H9 (cell line): Measurements from ENCODE around the gene CENPH. TPM values are rescaled to one million over a fixed set of nuclear protein-coding genes. Genes with fewer than 3 reads are reported as not detected.

Experiments used
- DNase-seq: peaks from one replicate; pipeline ENCODE4 v3.0.0-alpha.2; 2017
- H2AFZ ChIP-seq: one replicate; pipeline ENCODE4 v1.6.1; 2013; ENCODE audit warnings: mild to moderate bottlenecking, low read length, control low read depth, moderate library complexity
- H2AK5ac ChIP-seq: 2 replicates; pipeline ENCODE4 v1.6.1; 2013; ENCODE audit warnings: low read length, control low read depth, mixed read lengths; ENCODE audit not compliant: insufficient read length
- H2BK120ac ChIP-seq: one replicate; pipeline ENCODE4 v1.6.1; 2013; ENCODE audit warnings: low read depth, mild to moderate bottlenecking, low read length, control low read depth, inconsistent platforms; ENCODE audit not compliant: poor library complexity, severe bottlenecking
- H2BK12ac ChIP-seq: 2 replicates; pipeline ENCODE4 v1.6.1; 2013; ENCODE audit warnings: low read length, control low read depth, mixed read lengths, low read depth; ENCODE audit not compliant: insufficient read length
- H2BK15ac ChIP-seq: 2 replicates; pipeline ENCODE4 v1.6.1; 2013; ENCODE audit warnings: low read depth, low read length, control low read depth
- H2BK20ac ChIP-seq: one replicate; pipeline ENCODE4 v1.6.1; 2013; ENCODE audit warnings: low read depth, mild to moderate bottlenecking, low read length, control low read depth, inconsistent platforms; ENCODE audit not compliant: poor library complexity, severe bottlenecking
- H2BK5ac ChIP-seq: 2 replicates; pipeline ENCODE4 v1.6.1; 2013; ENCODE audit warnings: low read length, control low read depth, mixed read lengths; ENCODE audit not compliant: insufficient read length
- H3K14ac ChIP-seq: 2 replicates; pipeline ENCODE4 v1.6.1; 2013; ENCODE audit warnings: low read length, control low read depth; ENCODE audit not compliant: insufficient read depth
- H3K18ac ChIP-seq: 2 replicates; pipeline ENCODE4 v1.6.1; 2013; ENCODE audit warnings: low read depth, mild to moderate bottlenecking, mixed read lengths, low read length, control low read depth; ENCODE audit not compliant: insufficient read length
- H3K23ac ChIP-seq: 2 replicates; pipeline ENCODE4 v1.6.1; 2013; ENCODE audit warnings: low read length, control low read depth, mixed read lengths, low read depth; ENCODE audit not compliant: insufficient read length
- H3K23me2 ChIP-seq: 2 replicates; pipeline ENCODE4 v1.6.1; 2013; ENCODE audit warnings: low read depth, mild to moderate bottlenecking, mixed read lengths, low read length, control low read depth; ENCODE audit not compliant: insufficient read length, poor library complexity, severe bottlenecking
- H3K27ac ChIP-seq: 2 replicates; pipeline ENCODE4 v1.5.1; 2013; ENCODE audit warnings: low read length, control low read depth, mixed read lengths, low read depth; ENCODE audit not compliant: insufficient read length
- H3K27me3 ChIP-seq: 2 replicates; pipeline ENCODE4 v1.6.1; 2013; ENCODE audit warnings: low read length, control low read depth, inconsistent platforms; ENCODE audit not compliant: insufficient read depth
- H3K4ac ChIP-seq: 2 replicates; pipeline ENCODE4 v1.6.1; 2013; ENCODE audit warnings: low read depth, mild to moderate bottlenecking, control low read depth, inconsistent platforms, low read length, moderate library complexity
- H3K4me1 ChIP-seq: 2 replicates; pipeline ENCODE4 v1.6.1; 2013; ENCODE audit warnings: low read length, control low read depth, inconsistent platforms; ENCODE audit not compliant: insufficient read depth
- H3K4me2 ChIP-seq: 2 replicates; pipeline ENCODE4 v1.6.1; 2013; ENCODE audit warnings: low read length, control low read depth, mixed read lengths; ENCODE audit not compliant: insufficient read length, insufficient read depth
- H3K56ac ChIP-seq: 2 replicates; pipeline ENCODE4 v1.6.1; 2013; ENCODE audit warnings: low read depth, mild to moderate bottlenecking, mixed read lengths, low read length, control low read depth; ENCODE audit not compliant: insufficient read length
- H3K79me1 ChIP-seq: 2 replicates; pipeline ENCODE4 v1.6.1; 2013; ENCODE audit warnings: low read depth, mild to moderate bottlenecking, moderate library complexity, low read length, control low read depth, inconsistent platforms; ENCODE audit not compliant: insufficient read depth, poor library complexity, severe bottlenecking
- H3K79me2 ChIP-seq: 2 replicates; pipeline ENCODE4 v1.6.1; 2013; ENCODE audit warnings: low read length, control low read depth, inconsistent platforms; ENCODE audit not compliant: insufficient read depth
- H3K9ac ChIP-seq: 2 replicates; pipeline ENCODE4 v1.6.1; 2013; ENCODE audit warnings: low read length, control low read depth, mixed read lengths; ENCODE audit not compliant: insufficient read length; ENCODE audit errors: extremely low read depth
- H3K9me3 ChIP-seq: one replicate; pipeline ENCODE4 v1.6.1; 2013; ENCODE audit warnings: low read depth, low read length, inconsistent platforms; ENCODE audit not compliant: control insufficient read depth
- H3T11ph ChIP-seq: one replicate; pipeline ENCODE4 v1.6.1; 2013; ENCODE audit warnings: mild to moderate bottlenecking, low read length, control low read depth, inconsistent platforms
- H4K20me1 ChIP-seq: one replicate; pipeline ENCODE4 v1.6.1; 2013; ENCODE audit not compliant: control insufficient read depth, insufficient read length, insufficient read depth
- H4K5ac ChIP-seq: 2 replicates; pipeline ENCODE4 v1.6.1; 2013; ENCODE audit warnings: low read depth, mild to moderate bottlenecking, mixed read lengths, low read length, control low read depth; ENCODE audit not compliant: insufficient read length
- H4K8ac ChIP-seq: replicated peaks from 2 replicates; pipeline ENCODE4 v1.6.1; 2013; ENCODE audit warnings: low read length, control low read depth, mixed read lengths, low read depth; ENCODE audit not compliant: insufficient read length
- H4K91ac ChIP-seq: 2 replicates; pipeline ENCODE4 v1.6.1; 2013; ENCODE audit warnings: low read depth, mild to moderate bottlenecking, moderate library complexity, mixed read lengths, low read length, control low read depth; ENCODE audit not compliant: insufficient read length
- H3K27ac Mint-ChIP-seq, 3 experiments: 2 replicates in 2 of 3; 3 replicates in 1 of 3; pipeline ENCODE4 v1.8.0; 2020 to 2021; ENCODE audit warnings: mixed read lengths in 3 of 3, mild to moderate bottlenecking in 1 of 3, moderate library complexity in 1 of 3
- H3K27me3 Mint-ChIP-seq: 2 replicates; pipeline ENCODE4 v1.8.0; 2021; ENCODE audit warnings: low read depth, mild to moderate bottlenecking, moderate library complexity, mixed read lengths
- H3K36me3 Mint-ChIP-seq, 3 experiments: 2 replicates in 2 of 3; 3 replicates in 1 of 3; pipeline ENCODE4 v1.8.0; 2020 to 2021; ENCODE audit warnings: low read depth in 3 of 3, mixed read lengths in 3 of 3; ENCODE audit not compliant: insufficient read depth in 1 of 3
- H3K4me1 Mint-ChIP-seq, 2 experiments: 2 replicates each; pipeline ENCODE4 v1.8.0; 2020; ENCODE audit warnings: mixed read lengths in 2 of 2
- H3K4me3 Mint-ChIP-seq, 2 experiments: 2 replicates in 1 of 2; 3 replicates in 1 of 2; pipeline ENCODE4 v1.8.0; 2020 to 2021; ENCODE audit warnings: mild to moderate bottlenecking in 2 of 2, mixed read lengths in 2 of 2, moderate library complexity in 1 of 2
- H3K9me3 Mint-ChIP-seq, 2 experiments: 2 replicates in 1 of 2; 3 replicates in 1 of 2; pipeline ENCODE4 v1.8.0; 2020; ENCODE audit warnings: mild to moderate bottlenecking in 2 of 2, mixed read lengths in 2 of 2, moderate library complexity in 1 of 2
- CTCF ChIP-seq: fragments of 200-600 bp; sonication (generic); conservative IDR thresholded peaks from 3 replicates; pipeline ENCODE4 v1.8.0; 2021; ENCODE audit warnings: antibody characterized with exemption, mild to moderate bottlenecking
- WGBS: extraction: QIAGEN DNeasy Blood & Tissue Kit; methylation state at CpG from one replicate; pipeline ENCODE4 v1.1.7; 2013; ENCODE audit warnings: missing lambda C conversion rate, low lambda C conversion rate, mixed read lengths; ENCODE audit not compliant: insufficient read length; ENCODE audit errors: extremely low coverage; 5-methylcytosine and 5-hydroxymethylcytosine counted together
- total RNA-seq: library from RNA; stranded (reverse); gene quantifications from 2 replicates; pipeline ENCODE4 v1.2.1, GENCODE V29; 2021

Gene CENPH
- total RNA-seq, 1 experiment from 2014 or later, result 82.8 TPM

- Histone ChIP-seq H4K8ac (no peak overlapping the region), H3K4ac (no peak overlapping the region), H3K23ac (no peak overlapping the region), H3K4me1 (no peaks in the 10 kb centered on the region), H3K56ac (no peak overlapping the region), H4K20me1 (no peaks in the 10 kb centered on the region), H3K79me2 (peaks cover 9% of the 10 kb centered on the region; the same call in 1 of the 2 replicates), H2BK15ac (no peak overlapping the region), H3K9ac (no peak overlapping the region), H4K91ac (no peak overlapping the region), H2BK120ac (no peak overlapping the region), H3K27ac (no peak overlapping the region), H3K27me3 (no peaks in the 10 kb centered on the region), H3K14ac (no peak overlapping the region), H2BK5ac (no peak overlapping the region), H3K23me2 (no peaks in the 10 kb centered on the region), H3K18ac (no peak overlapping the region), H4K5ac (no peak overlapping the region), H3T11ph (no peak overlapping the region), H2BK20ac (no peak overlapping the region), H2AK5ac (no peak overlapping the region), H3K79me1 (no peaks in the 10 kb centered on the region), H3K4me2 (no peak overlapping the region), H2AFZ (no peak overlapping the region), H2BK12ac (no peak overlapping the region), H3K9me3 (no peaks in the 10 kb centered on the region)
- Mint-ChIP-seq H3K4me1 (peaks cover 13 to 14% of the 10 kb centered on the region in 2 experiments), H3K4me3 (no peak overlapping the region), H3K27ac (no peak overlapping the region), H3K27me3 (no peaks in the 10 kb centered on the region; the same call in 1 of the 2 replicates), H3K36me3 (peaks cover 32 to 49% (median 46%) of the 10 kb centered on the region in 3 experiments), H3K9me3 (no peaks in the 10 kb centered on the region; a peak in 1 of 5 replicates)
- no peak for DNase-seq
- no peak for TF ChIP-seq CTCF
- WGBS, result no CpG with 5 or more reads among the region's 6 CpGs
These were observed 49.4 kb downstream of the CENPH start for GRCh38 chr5:69238760-69239251.
